ENCODE data around the gene ERO1A. TPM values are rescaled to one million over a fixed set of nuclear protein-coding genes. Genes with fewer than 3 reads are reported as not detected.

Gene ERO1A
- total and polyA plus RNA-seq, 2 of the 4 experiments (the other 2 are of a cell fraction): 29.7 to 44.6 TPM

- intact Hi-C loops (cut with micrococcal nuclease) (no loop called here), in situ Hi-C loops (cut with MboI; ENCODE audit: low sequenced_read_pairs) (loop anchor here (25.0 kb wide), 1 partner anchor 688 kb away; no protein-coding TSS in a partner anchor), dilution Hi-C loops (cut with HindIII; ENCODE audit: low sequenced_read_pairs, unreplicated experiment) (no loop called here)
- Histone ChIP-seq H2AFZ (replicated peaks; ENCODE audit: low read length, poor library complexity) (no peak overlapping the region), H3K56ac (ENCODE audit: extremely low read depth, insufficient read depth, low read length) (no peak overlapping the region), H4K91ac (ENCODE audit: insufficient read depth, low read depth, low read length) (no peak overlapping the region), H2BK15ac (ENCODE audit: low read depth, low read length) (no peak overlapping the region), H3K27me3 (ENCODE audit: control insufficient read depth, insufficient read depth, low read length) (no peaks in the 10 kb centered on the region), H2BK20ac (ENCODE audit: low read depth, low read length) (no peak overlapping the region), H3K4me3 (ENCODE audit: insufficient read depth, low read depth, low read length) (no peak overlapping the region), H3K14ac (replicated peaks; ENCODE audit: low read depth, low read length) (no peak overlapping the region), H3K9me3 (ENCODE audit: control insufficient read depth, insufficient read depth, low read length) (no peaks in the 10 kb centered on the region), H3K27ac (ENCODE audit: insufficient read depth, low read length) (no peak overlapping the region), H3K23ac (ENCODE audit: low read depth, low read length) (no peak overlapping the region), H3K9me1 (ENCODE audit: insufficient read depth, low read length) (no peaks in the 10 kb centered on the region), H3K18ac (ENCODE audit: low read depth, low read length) (no peak overlapping the region), H2AK9ac (replicated peaks; ENCODE audit: low read depth, low read length, poor library complexity) (no peak overlapping the region), H2BK120ac (ENCODE audit: low read depth, low read length) (no peak overlapping the region), H3K36me3 (ENCODE audit: control insufficient read depth, insufficient read depth, low read length) (no peaks in the 10 kb centered on the region), H4K20me1 (ENCODE audit: insufficient read depth, low read length) (no peaks in the 10 kb centered on the region), H2BK5ac (ENCODE audit: low read depth, low read length, poor library complexity, severe bottlenecking) (no peak overlapping the region), H3K4ac (ENCODE audit: low read depth, low read length) (no peak overlapping the region), H4K5ac (ENCODE audit: low read depth, low read length) (no peak overlapping the region), H2AK5ac (ENCODE audit: low read depth, low read length) (no peak overlapping the region), H3K4me1 (ENCODE audit: control insufficient read depth, insufficient read depth, low read length) (no peaks in the 10 kb centered on the region), H4K8ac (ENCODE audit: low read depth in 2 of 2, low read length in 2 of 2) (no peak overlapping the region), H3K79me1 (ENCODE audit: low read depth in 1 of 2, low read length in 2 of 2) (no peaks in the 10 kb centered on the region), H3K4me2 (ENCODE audit: low read depth, low read length) (no peak overlapping the region), H3K9ac (ENCODE audit: low read depth, low read length) (no peak overlapping the region)
- DNase-seq: peak; percentile 33
- POLR2A ChIA-PET (ENCODE audit: unreplicated experiment): interaction anchor here (0.7 kb wide), 1 partner anchor 146 kb away, joined by 3 read pairs; no protein-coding TSS in a partner anchor
- no peak for ATAC-seq (ENCODE audit: low read depth)
- no CpG with 5 or more reads among the region's 2 CpGs for WGBS, 2 experiments (ENCODE audit: extremely low coverage in 2 of 2, insufficient read length in 1 of 2)
- CTCF ChIA-PET: interaction anchor here (1.1 kb wide), 1 partner anchor 22 kb away, joined by 4 read pairs; no protein-coding TSS in a partner anchor
- BruUV-seq (replicated peaks): no TSS peak
- TF ChIP-seq RFX5 (IDR thresholded peaks at IDR 0.05; ENCODE audit: low read depth, low read length) (no peak), POLR2A (IDR thresholded peaks at IDR 0.05; ENCODE audit: low read depth, low read length) (no peak), MAFK (IDR thresholded peaks at IDR 0.05; ENCODE audit: low read depth, low read length) (no peak), USF2 (IDR thresholded peaks at IDR 0.05; ENCODE audit: low read depth, low read length) (no peak), RAD21 (IDR thresholded peaks at IDR 0.05; ENCODE audit: low read length) (no peak), MXI1 (IDR thresholded peaks at IDR 0.05; ENCODE audit: borderline replicate concordance, low read depth, low read length) (no peak), CEBPB (IDR thresholded peaks at IDR 0.05; ENCODE audit: low read depth, low read length) (no peak), FOS (IDR thresholded peaks at IDR 0.05; ENCODE audit: low read depth, low read length) (no peak), BHLHE40 (IDR thresholded peaks at IDR 0.05; ENCODE audit: low read depth, low read length) (no peak), RCOR1 (IDR thresholded peaks at IDR 0.05; ENCODE audit: insufficient replicate concordance, low read length) (no peak)
- TF ChIP-seq, protein P1, sequence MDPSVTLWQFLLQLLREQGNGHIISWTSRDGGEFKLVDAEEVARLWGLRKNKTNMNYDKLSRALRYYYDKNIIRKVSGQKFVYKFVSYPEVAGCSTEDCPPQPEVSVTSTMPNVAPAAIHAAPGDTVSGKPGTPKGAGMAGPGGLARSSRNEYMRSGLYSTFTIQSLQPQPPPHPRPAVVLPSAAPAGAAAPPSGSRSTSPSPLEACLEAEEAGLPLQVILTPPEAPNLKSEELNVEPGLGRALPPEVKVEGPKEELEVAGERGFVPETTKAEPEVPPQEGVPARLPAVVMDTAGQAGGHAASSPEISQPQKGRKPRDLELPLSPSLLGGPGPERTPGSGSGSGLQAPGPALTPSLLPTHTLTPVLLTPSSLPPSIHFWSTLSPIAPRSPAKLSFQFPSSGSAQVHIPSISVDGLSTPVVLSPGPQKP (IDR thresholded peaks at IDR 0.05; ENCODE audit: borderline replicate concordance, low read depth, low read length): no peak
Observed at GRCh38 chr14:52700701-52701172, 5.4 kb upstream of the ERO1A start.
